Measurements from ENCODE around the gene ATP1B3.

Gene ATP1B3

GRCh38 chr3:141875374-141875892, 1.0 kb upstream of the ATP1B3 start:
- H3K9me2 ChIP-seq (replicated peaks; ENCODE audit: insufficient read depth, low read length): no peaks in the 10 kb centered on the region
- H3K79me2 ChIP-seq (ENCODE audit: low read length): peaks cover 34% of the 10 kb centered on the region
- H3F3A ChIP-seq (ENCODE audit: insufficient read depth, low read length): peaks cover 16% of the 10 kb centered on the region
- H2AFZ ChIP-seq (ENCODE audit: low read length): peak overlapping the region; percentile 95
- H3K4me2 ChIP-seq (ENCODE audit: low read depth, low read length): peak overlapping the region; percentile 96
- no peaks in the 10 kb centered on the region for H3K9me3 ChIP-seq (replicated peaks; ENCODE audit: insufficient read depth, low read length)
- H3K36me3 ChIP-seq (replicated peaks; ENCODE audit: insufficient read depth, low read length): 0 out of 2 replicates have a peak, but pooled peaks cover 4% of the 10 kb centered on the region
- H4K20me1 ChIP-seq (ENCODE audit: insufficient read depth, low read length): no peaks in the 10 kb centered on the region
- TF ChIP-seq CTCF (IDR thresholded peaks at IDR 0.05; ENCODE audit: low read length) (peak; percentile 88), EZH2phosphoT487 (IDR thresholded peaks at IDR 0.05; ENCODE audit: low read length) (no peak)
- DNase-seq: peak; percentile 85
- H3K9ac ChIP-seq (ENCODE audit: low read length): peak overlapping the region; percentile 59
- peak overlapping the region; percentile 82 for H3K4me3 ChIP-seq (ENCODE audit: low read length)
- H3K27me3 ChIP-seq (replicated peaks; ENCODE audit: insufficient read depth, low read length): no peaks in the 10 kb centered on the region
- H3K27ac ChIP-seq (ENCODE audit: low read length): peak overlapping the region; percentile 78
- H3K4me1 ChIP-seq (ENCODE audit: low read length): peaks cover 12% of the 10 kb centered on the region; the same call in 1 of the 2 replicates

GRCh38 chr3:141875893-141876380, 506 bp upstream of the ATP1B3 start:
- H3K4me3 ChIP-seq (ENCODE audit: low read length): peak overlapping the region; percentile 82
- H3K27ac ChIP-seq (ENCODE audit: low read length): peak overlapping the region; percentile 78
- TF ChIP-seq CTCF (IDR thresholded peaks at IDR 0.05; ENCODE audit: low read length) (no peak), EZH2 (optimal IDR thresholded peaks at IDR 0.05; ENCODE audit: low read depth, low read length) (no peak), EZH2phosphoT487 (IDR thresholded peaks at IDR 0.05; ENCODE audit: low read length) (no peak)
- no peak for DNase-seq
- H3K9me2 ChIP-seq (replicated peaks; ENCODE audit: insufficient read depth, low read length): no peaks in the 10 kb centered on the region
- H3K79me2 ChIP-seq (ENCODE audit: low read length): peaks cover 39% of the 10 kb centered on the region
- H3K9me3 ChIP-seq (replicated peaks; ENCODE audit: insufficient read depth, low read length): no peaks in the 10 kb centered on the region
- H3K9ac ChIP-seq (ENCODE audit: low read length): peak overlapping the region; percentile 59
- no peaks in the 10 kb centered on the region for H3K27me3 ChIP-seq (replicated peaks; ENCODE audit: insufficient read depth, low read length)
- H4K20me1 ChIP-seq (ENCODE audit: insufficient read depth, low read length): no peaks in the 10 kb centered on the region
- peak overlapping the region; percentile 96 for H3K4me2 ChIP-seq (ENCODE audit: low read depth, low read length)
- 0 out of 2 replicates have a peak, but pooled peaks cover 4% of the 10 kb centered on the region for H3K36me3 ChIP-seq (replicated peaks; ENCODE audit: insufficient read depth, low read length)
- H3F3A ChIP-seq (ENCODE audit: insufficient read depth, low read length): peaks cover 16% of the 10 kb centered on the region
- H2AFZ ChIP-seq (ENCODE audit: low read length): peak overlapping the region; percentile 95
- H3K4me1 ChIP-seq (ENCODE audit: low read length): peaks cover 12% of the 10 kb centered on the region; the same call in 1 of the 2 replicates

- Histone ChIP-seq H4K20me1 (ENCODE audit: insufficient read depth, low read length) (no peaks in the 10 kb centered on the region; the same call in 1 of the 2 replicates), H3K4me2 (ENCODE audit: low read depth, low read length) (peak overlapping the region; percentile 86), H3K79me2 (ENCODE audit: low read length) (peaks cover 50% of the 10 kb centered on the region), H3K36me3 (replicated peaks; ENCODE audit: insufficient read depth, low read length) (0 out of 2 replicates have a peak, but pooled peaks cover 4% of the 10 kb centered on the region), H3K27me3 (replicated peaks; ENCODE audit: insufficient read depth, low read length) (no peaks in the 10 kb centered on the region), H3F3A (ENCODE audit: insufficient read depth, low read length) (peaks cover 16% of the 10 kb centered on the region), H3K4me3 (ENCODE audit: low read length) (peak overlapping the region; percentile 94), H3K9ac (ENCODE audit: low read length) (peak overlapping the region; percentile 89), H2AFZ (ENCODE audit: low read length) (peak overlapping the region; percentile 83), H3K9me2 (replicated peaks; ENCODE audit: insufficient read depth, low read length) (no peaks in the 10 kb centered on the region), H3K4me1 (ENCODE audit: low read length) (peaks cover 12% of the 10 kb centered on the region; the same call in 1 of the 2 replicates), H3K9me3 (replicated peaks; ENCODE audit: insufficient read depth, low read length) (no peaks in the 10 kb centered on the region), H3K27ac (ENCODE audit: low read length) (peak overlapping the region; percentile 84)
- peak; percentile 46 for DNase-seq
- TF ChIP-seq EZH2phosphoT487 (IDR thresholded peaks at IDR 0.05; ENCODE audit: low read length): no peak
- no peak for TF ChIP-seq CTCF (IDR thresholded peaks at IDR 0.05; ENCODE audit: low read length)
Measured at GRCh38 chr3:141876891-141877621, 613 bp downstream of the ATP1B3 start.
